Kidney epithelial cell (primary cell): ENCODE results near the gene ARL15. TPM values are rescaled to one million over a fixed set of nuclear protein-coding genes. Genes with fewer than 3 reads are reported as not detected.

Experiments used
- DNase-seq: peaks from one replicate; pipeline ENCODE4 v3.0.0-alpha.2; 2010; ENCODE audit warnings: low read depth
- H3K27me3 ChIP-seq: 2 replicates; pipeline ENCODE4 v1.6.0; 2011; ENCODE audit warnings: low read length; ENCODE audit not compliant: control insufficient read depth, insufficient read depth
- H3K36me3 ChIP-seq: 2 replicates; pipeline ENCODE4 v1.5.1; 2011; ENCODE audit warnings: low read length; ENCODE audit not compliant: control insufficient read depth, insufficient read depth
- H3K4me3 ChIP-seq: 2 replicates; pipeline ENCODE4 v1.5.1; 2011; ENCODE audit warnings: low read depth, mild to moderate bottlenecking, control low read depth, low read length
- CTCF ChIP-seq: IDR thresholded peaks from 2 replicates; pipeline ENCODE4 v1.5.1; 2011; ENCODE audit warnings: mild to moderate bottlenecking, moderate library complexity, low read length, control low read depth, inconsistent platforms; ENCODE audit not compliant: insufficient read depth, poor library complexity, severe bottlenecking
- total RNA-seq: library from RNA; depleted of rRNA; stranded (reverse); fragments of >200 nt; gene quantifications from 2 replicates; pipeline ENCODE4 v1.2.3, GENCODE V29; 2015

ARL15 gene
- total RNA-seq, 1 donor from 2014 or later: 9.7 TPM

- TF ChIP-seq CTCF: no peak
- no peak for DNase-seq
- Histone ChIP-seq H3K27me3 (no peaks in the 10 kb centered on the region), H3K36me3 (no peaks in the 10 kb centered on the region), H3K4me3 (no peak overlapping the region)
Measured at GRCh38 chr5:54320256-54320655, 9.9 kb upstream of the ARL15 start.

DNA sequence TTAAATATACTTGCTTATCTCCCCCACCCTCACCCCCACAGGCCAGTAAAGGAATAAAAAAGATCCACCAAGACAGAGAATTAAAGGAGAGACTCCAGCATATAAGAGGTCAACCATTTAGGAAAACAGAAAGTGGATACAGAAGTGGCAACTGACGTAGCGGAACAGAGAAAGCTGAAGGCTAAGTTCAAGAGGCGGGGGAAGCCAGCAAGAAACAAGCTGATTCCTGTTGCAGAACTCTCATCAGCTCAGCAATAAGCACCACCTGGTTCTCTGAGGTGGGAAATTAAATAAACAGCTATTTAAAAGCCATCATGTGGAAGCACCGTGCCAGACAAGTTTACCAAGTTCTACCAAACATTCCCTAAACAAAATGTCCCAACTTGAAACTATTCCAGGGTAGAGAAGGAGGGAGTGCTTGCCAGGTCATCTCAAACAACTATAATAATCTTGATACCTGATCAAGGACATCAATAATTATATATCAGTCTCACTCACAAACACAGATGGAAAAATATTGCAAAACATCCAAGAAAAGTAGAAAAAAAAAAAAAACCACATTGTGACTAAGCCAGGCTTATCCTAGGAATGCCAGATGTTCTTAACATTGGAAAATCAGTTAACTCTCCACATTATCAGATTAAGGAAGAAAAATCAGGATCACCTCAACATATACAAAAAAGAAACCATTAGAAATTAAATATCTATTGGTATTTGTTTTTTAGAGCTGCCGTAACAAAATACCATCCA is 7.3 kb upstream of the ARL15 start:
- Histone ChIP-seq H3K36me3 (no peaks in the 10 kb centered on the region), H3K27me3 (no peaks in the 10 kb centered on the region), H3K4me3 (no peak overlapping the region)
- DNase-seq: no peak
- TF ChIP-seq CTCF: no peak

DNA sequence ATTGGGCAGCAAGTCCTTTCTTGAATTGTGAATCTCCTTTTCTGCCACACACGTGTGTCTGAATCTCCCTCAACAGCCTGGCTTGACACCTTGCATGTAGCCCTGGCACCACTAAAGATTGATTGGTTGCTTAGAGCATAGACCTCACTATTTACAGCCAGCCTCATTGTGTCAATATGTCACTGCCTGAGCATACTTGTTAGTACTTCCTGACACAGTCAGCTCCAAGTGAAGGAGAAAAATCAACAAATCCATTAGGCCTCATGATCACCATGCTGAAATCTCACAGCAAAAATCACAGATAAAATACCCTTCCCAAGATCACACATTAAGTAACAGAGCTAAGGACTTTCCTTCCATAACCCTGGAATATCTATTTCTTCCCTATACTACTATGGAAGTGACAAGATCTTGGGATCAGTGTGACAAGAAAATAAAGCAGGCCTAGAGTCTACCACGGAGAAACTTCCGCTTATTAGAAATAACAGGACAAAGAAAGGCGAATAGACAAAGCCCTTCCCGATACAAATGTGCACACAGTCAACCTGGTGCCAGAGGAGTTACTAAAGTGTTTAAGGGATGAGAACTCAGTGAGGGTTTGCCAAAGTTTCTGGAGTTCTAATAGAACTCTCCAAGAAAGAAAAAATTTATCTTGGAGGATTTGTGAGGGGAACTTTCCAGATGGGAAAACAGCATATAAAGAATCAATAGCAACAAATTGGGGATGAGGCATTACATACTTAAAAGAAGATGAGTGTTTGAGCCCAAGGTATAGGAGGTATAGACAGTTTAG is 5.6 kb upstream of the ARL15 start:
- no peak for DNase-seq
- H3K36me3 ChIP-seq: no peaks in the 10 kb centered on the region
- H3K4me3 ChIP-seq: no peak overlapping the region
- no peak for TF ChIP-seq CTCF
- H3K27me3 ChIP-seq: no peaks in the 10 kb centered on the region

GRCh38 chr5:54313311-54314270 is 3.2 kb upstream of the ARL15 start:
- no peaks in the 10 kb centered on the region for H3K36me3 ChIP-seq
- no peaks in the 10 kb centered on the region for H3K27me3 ChIP-seq
- no peak overlapping the region for H3K4me3 ChIP-seq
- no peak for DNase-seq
- TF ChIP-seq CTCF: no peak

- no peak for TF ChIP-seq CTCF
- H3K36me3 ChIP-seq: no peaks in the 10 kb centered on the region
- no peak for DNase-seq
- H3K27me3 ChIP-seq: no peaks in the 10 kb centered on the region
- H3K4me3 ChIP-seq: no peak overlapping the region
Measured at GRCh38 chr5:54312499-54312898, 2.1 kb upstream of the ARL15 start.
